GM21529 (cell line): ENCODE data around the gene COG5.

Experiments
- ATAC-seq: cut with Tn5 transposase; IDR thresholded peaks from one replicate; pipeline ENCODE4 v1.9.1; 2021; ENCODE audit not compliant: unreplicated experiment

Gene COG5

GRCh38 chr7:107563775-107564552 is at the start of gene COG5, which contains the start of gene DUS4L:
COG5 (minus strand) TSS chr7:107563920; CDS start chr7:107563896, 24 bp downstream.
DUS4L (plus strand) TSS chr7:107563971; CDS start chr7:107567071, 3,100 bp downstream.
- ATAC-seq = peak; percentile 97

- ATAC-seq = no peak
Observed at GRCh38 chr7:107613439-107613838, 49.7 kb upstream of the COG5 start.

GRCh38 chr7:107610323-107610722 is 46.6 kb upstream of the COG5 start:
- ATAC-seq = no peak

- ATAC-seq = no peak
Observed at GRCh38 chr7:107609811-107610261, 46.1 kb upstream of the COG5 start.

- ATAC-seq = no peak
Observed at GRCh38 chr7:107606303-107606702, 42.6 kb upstream of the COG5 start.

- no peak for ATAC-seq
Observed at GRCh38 chr7:107605218-107605815, 41.6 kb upstream of the COG5 start.

- ATAC-seq = no peak
Observed at GRCh38 chr7:107600816-107601215, 37.1 kb upstream of the COG5 start.

- no peak for ATAC-seq
Observed at GRCh38 chr7:107599262-107599661, 35.5 kb upstream of the COG5 start.

GRCh38 chr7:107597953-107598352 is 34.2 kb upstream of the COG5 start:
- no peak for ATAC-seq

GRCh38 chr7:107597582-107597916 is 33.8 kb upstream of the COG5 start:
- no peak for ATAC-seq

- ATAC-seq = no peak
Observed at GRCh38 chr7:107596881-107597581, 33.3 kb upstream of the COG5 start.

- no peak for ATAC-seq
Observed at GRCh38 chr7:107594961-107595737, 31.4 kb upstream of the COG5 start.

- ATAC-seq = no peak
Observed at GRCh38 chr7:107593025-107593410, 29.3 kb upstream of the COG5 start.

GRCh38 chr7:107592361-107593024 is 28.8 kb upstream of the COG5 start:
- no peak for ATAC-seq

- no peak for ATAC-seq
Observed at GRCh38 chr7:107591421-107591820, 27.7 kb upstream of the COG5 start.

- no peak for ATAC-seq
Observed at GRCh38 chr7:107588529-107589130, 24.9 kb upstream of the COG5 start.

- ATAC-seq = no peak
Observed at GRCh38 chr7:107584716-107585115, 21.0 kb upstream of the COG5 start.

- no peak for ATAC-seq
Observed at GRCh38 chr7:107582875-107583274, 19.2 kb upstream of the COG5 start.

GRCh38 chr7:107581387-107582013 is 17.8 kb upstream of the COG5 start:
- no peak for ATAC-seq
